ENCODE results near the gene DOCK11. TPM values are rescaled to one million over a fixed set of nuclear protein-coding genes. Genes with fewer than 3 reads are reported as not detected.

DOCK11 gene
- total and polyA plus RNA-seq, 2 of the 4 experiments (the other 2 are of a cell fraction): 3.9 to 13.1 TPM

DNA sequence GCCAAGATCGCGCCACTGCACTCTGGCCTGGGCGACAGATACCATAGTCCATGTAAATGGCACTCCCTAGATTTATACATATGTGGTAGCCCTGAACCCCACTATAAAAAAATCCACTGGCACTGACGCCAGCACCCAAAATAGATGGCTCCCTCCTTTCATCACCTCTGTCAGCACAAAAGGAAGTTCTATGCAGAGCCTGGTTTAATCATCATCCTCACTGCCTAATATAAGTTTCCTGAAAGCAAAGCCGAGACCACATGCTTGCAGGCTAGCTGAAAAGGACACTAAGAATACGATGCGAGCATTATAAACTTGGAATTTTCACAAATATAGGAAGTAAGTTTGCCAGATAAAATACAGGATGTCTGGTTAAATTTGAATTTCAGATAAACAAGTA, 27.5 kb upstream of the DOCK11 start:
- CTCF ChIA-PET: interaction anchor here (1.1 kb wide), 1 partner anchor 9 kb away, joined by 4 read pairs; no protein-coding TSS in a partner anchor

More for the DNA sequence above, 27.5 kb upstream of the DOCK11 start:
- Histone ChIP-seq H3K4me2 (ENCODE audit: low read depth, low read length) (no peak overlapping the region), H2AFZ (replicated peaks; ENCODE audit: low read length, poor library complexity) (no peak overlapping the region), H3K4me3 (ENCODE audit: insufficient read depth, low read depth, low read length) (no peak overlapping the region), H2BK120ac (ENCODE audit: low read depth, low read length) (no peak overlapping the region), H3K36me3 (ENCODE audit: control insufficient read depth, insufficient read depth, low read length) (no peaks in the 10 kb centered on the region), H2AK5ac (ENCODE audit: low read depth, low read length) (no peak overlapping the region), H3K56ac (ENCODE audit: extremely low read depth, insufficient read depth, low read length) (no peak overlapping the region), H2BK15ac (ENCODE audit: low read depth, low read length) (no peak overlapping the region), H3K18ac (ENCODE audit: low read depth, low read length) (no peak overlapping the region), H4K91ac (ENCODE audit: insufficient read depth, low read depth, low read length) (no peak overlapping the region), H3K4ac (ENCODE audit: low read depth, low read length) (no peak overlapping the region), H2AK9ac (replicated peaks; ENCODE audit: low read depth, low read length, poor library complexity) (no peak overlapping the region), H3K9me3 (ENCODE audit: control insufficient read depth, insufficient read depth, low read length) (peaks cover 1% of the 10 kb centered on the region; the same call in 1 of the 2 replicates), H3K9me1 (ENCODE audit: insufficient read depth, low read length) (no peaks in the 10 kb centered on the region), H3K4me1 (ENCODE audit: control insufficient read depth, insufficient read depth, low read length) (no peaks in the 10 kb centered on the region), H2BK20ac (ENCODE audit: low read depth, low read length) (no peak overlapping the region), H4K8ac (ENCODE audit: low read depth in 2 of 2, low read length in 2 of 2) (no peak overlapping the region), H3K27ac (ENCODE audit: insufficient read depth, low read length) (no peak overlapping the region), H3K79me1 (ENCODE audit: low read depth in 1 of 2, low read length in 2 of 2) (no peaks in the 10 kb centered on the region), H4K20me1 (ENCODE audit: insufficient read depth, low read length) (no peaks in the 10 kb centered on the region), H4K5ac (ENCODE audit: low read depth, low read length) (no peak overlapping the region), H3K9ac (ENCODE audit: low read depth, low read length) (no peak overlapping the region), H3K27me3 (ENCODE audit: control insufficient read depth, insufficient read depth, low read length) (no peaks in the 10 kb centered on the region), H3K23ac (ENCODE audit: low read depth, low read length) (no peak overlapping the region), H2BK5ac (ENCODE audit: low read depth, low read length, poor library complexity, severe bottlenecking) (no peak overlapping the region), H3K14ac (replicated peaks; ENCODE audit: low read depth, low read length) (no peak overlapping the region)
- POLR2A ChIA-PET (ENCODE audit: unreplicated experiment): no interaction called here
- 94% methylated on average over 3 of the region's 7 CpGs; no CpG with 5 or more reads in 1 of the 2 experiments for WGBS, 2 experiments (ENCODE audit: extremely low coverage in 2 of 2, insufficient read length in 1 of 2)
- in situ Hi-C loops (cut with MboI; ENCODE audit: low sequenced_read_pairs) (loop anchor here (10.0 to 25.0 kb wide), 2 partner anchors 117 to 344 kb away; partner anchors contain the start of gene ZCCHC12), dilution Hi-C loops (cut with HindIII; ENCODE audit: low sequenced_read_pairs, unreplicated experiment) (no loop called here), intact Hi-C loops (cut with micrococcal nuclease) (no loop called here)
- TF ChIP-seq POLR2A (IDR thresholded peaks at IDR 0.05; ENCODE audit: low read depth, low read length) (no peak), RAD21 (IDR thresholded peaks at IDR 0.05; ENCODE audit: low read length) (no peak), CHD1 (IDR thresholded peaks at IDR 0.05; ENCODE audit: low read depth, low read length) (no peak), FOS (IDR thresholded peaks at IDR 0.05; ENCODE audit: low read depth, low read length) (no peak), USF2 (IDR thresholded peaks at IDR 0.05; ENCODE audit: low read depth, low read length) (no peak), NFE2L2 (IDR thresholded peaks at IDR 0.05; ENCODE audit: low read depth, low read length) (no peak), MXI1 (IDR thresholded peaks at IDR 0.05; ENCODE audit: borderline replicate concordance, low read depth, low read length) (no peak), MAZ (IDR thresholded peaks at IDR 0.05; ENCODE audit: borderline replicate concordance, low read depth, low read length) (no peak), RCOR1 (IDR thresholded peaks at IDR 0.05; ENCODE audit: insufficient replicate concordance, low read length) (no peak), CEBPB (IDR thresholded peaks at IDR 0.05; ENCODE audit: low read depth, low read length) (no peak), BHLHE40 (IDR thresholded peaks at IDR 0.05; ENCODE audit: low read depth, low read length) (no peak), RFX5 (IDR thresholded peaks at IDR 0.05; ENCODE audit: low read depth, low read length) (no peak), SMC3 (IDR thresholded peaks at IDR 0.05; ENCODE audit: low read depth, low read length) (no peak), MAFK (IDR thresholded peaks at IDR 0.05; ENCODE audit: low read depth, low read length) (no peak)
- TF ChIP-seq, protein P1, sequence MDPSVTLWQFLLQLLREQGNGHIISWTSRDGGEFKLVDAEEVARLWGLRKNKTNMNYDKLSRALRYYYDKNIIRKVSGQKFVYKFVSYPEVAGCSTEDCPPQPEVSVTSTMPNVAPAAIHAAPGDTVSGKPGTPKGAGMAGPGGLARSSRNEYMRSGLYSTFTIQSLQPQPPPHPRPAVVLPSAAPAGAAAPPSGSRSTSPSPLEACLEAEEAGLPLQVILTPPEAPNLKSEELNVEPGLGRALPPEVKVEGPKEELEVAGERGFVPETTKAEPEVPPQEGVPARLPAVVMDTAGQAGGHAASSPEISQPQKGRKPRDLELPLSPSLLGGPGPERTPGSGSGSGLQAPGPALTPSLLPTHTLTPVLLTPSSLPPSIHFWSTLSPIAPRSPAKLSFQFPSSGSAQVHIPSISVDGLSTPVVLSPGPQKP (IDR thresholded peaks at IDR 0.05; ENCODE audit: borderline replicate concordance, low read depth, low read length): no peak
- TF ChIP-seq, protein P2, sequence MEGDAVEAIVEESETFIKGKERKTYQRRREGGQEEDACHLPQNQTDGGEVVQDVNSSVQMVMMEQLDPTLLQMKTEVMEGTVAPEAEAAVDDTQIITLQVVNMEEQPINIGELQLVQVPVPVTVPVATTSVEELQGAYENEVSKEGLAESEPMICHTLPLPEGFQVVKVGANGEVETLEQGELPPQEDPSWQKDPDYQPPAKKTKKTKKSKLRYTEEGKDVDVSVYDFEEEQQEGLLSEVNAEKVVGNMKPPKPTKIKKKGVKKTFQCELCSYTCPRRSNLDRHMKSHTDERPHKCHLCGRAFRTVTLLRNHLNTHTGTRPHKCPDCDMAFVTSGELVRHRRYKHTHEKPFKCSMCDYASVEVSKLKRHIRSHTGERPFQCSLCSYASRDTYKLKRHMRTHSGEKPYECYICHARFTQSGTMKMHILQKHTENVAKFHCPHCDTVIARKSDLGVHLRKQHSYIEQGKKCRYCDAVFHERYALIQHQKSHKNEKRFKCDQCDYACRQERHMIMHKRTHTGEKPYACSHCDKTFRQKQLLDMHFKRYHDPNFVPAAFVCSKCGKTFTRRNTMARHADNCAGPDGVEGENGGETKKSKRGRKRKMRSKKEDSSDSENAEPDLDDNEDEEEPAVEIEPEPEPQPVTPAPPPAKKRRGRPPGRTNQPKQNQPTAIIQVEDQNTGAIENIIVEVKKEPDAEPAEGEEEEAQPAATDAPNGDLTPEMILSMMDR (conservative IDR thresholded peaks at IDR 0.05; ENCODE audit: low read depth, low read length): no peak
- ATAC-seq (ENCODE audit: low read depth) (no peak), DNase-seq (no peak)
- BruUV-seq (replicated peaks): no TSS peak
